NCI-H69 (cell line): ENCODE results near the gene FBXO11.

Experiments
- DNase-seq: peaks from one replicate; lab custom pipeline; 2025; lab: John Stamatoyannopoulos, UW

FBXO11 gene

DNA sequence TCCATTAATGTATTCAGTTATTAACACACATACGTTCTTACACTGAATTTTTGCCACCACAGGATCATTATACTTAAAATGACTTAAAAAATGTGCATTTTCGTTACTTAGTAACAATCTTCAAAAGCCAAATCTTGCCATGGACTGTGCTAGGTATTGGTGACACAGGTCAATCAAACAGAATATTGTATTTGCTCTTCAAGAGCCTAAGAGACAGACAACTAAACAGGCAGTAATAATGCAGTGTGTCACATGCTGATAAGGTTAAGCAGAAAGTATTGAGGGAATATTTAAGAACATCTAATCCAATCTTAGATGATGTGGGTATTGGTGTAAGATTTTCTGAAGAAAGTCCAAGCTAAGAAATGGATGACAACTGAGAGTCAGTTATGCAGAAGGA, 56.9 kb downstream of the FBXO11 start:
- no peak for DNase-seq

DNA sequence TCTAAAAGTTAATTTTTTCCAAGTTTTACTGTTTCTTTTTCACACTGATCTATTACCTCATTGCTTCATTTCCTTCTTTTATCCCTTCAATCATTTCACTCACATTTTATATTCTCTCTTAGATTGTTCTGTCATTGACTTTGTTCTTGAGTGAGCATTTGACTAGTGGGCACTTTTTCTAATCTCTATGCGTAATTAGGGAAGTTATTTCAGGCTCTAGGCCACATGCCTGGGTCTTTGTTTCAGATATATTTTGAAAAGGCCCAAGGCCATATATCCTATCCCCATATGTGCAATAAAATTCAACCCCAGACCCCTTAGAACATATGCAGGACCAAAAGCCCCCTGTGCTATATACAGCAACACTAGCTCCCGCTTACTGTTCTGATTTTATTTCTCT, 62.1 kb downstream of the FBXO11 start:
- DNase-seq = no peak

DNA sequence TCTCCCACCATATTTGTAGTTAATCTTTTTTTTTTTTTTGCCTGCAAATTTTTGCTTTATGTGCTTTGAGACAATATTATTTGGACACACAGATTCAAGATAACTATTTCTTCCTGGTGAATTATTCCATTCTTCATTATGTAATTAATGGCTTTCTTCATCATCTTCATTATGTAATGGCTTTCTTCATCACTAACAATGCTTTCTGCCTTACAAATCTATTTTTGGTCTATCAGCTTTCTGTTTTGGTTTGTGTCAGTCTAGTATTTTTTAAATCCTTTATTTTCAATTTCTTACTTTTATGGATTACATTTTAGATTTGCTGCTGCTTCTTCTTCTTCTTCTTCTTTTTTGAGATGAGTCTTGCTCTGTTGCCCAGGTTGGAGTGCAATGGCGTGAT, 62.9 kb downstream of the FBXO11 start:
- DNase-seq = no peak

DNA sequence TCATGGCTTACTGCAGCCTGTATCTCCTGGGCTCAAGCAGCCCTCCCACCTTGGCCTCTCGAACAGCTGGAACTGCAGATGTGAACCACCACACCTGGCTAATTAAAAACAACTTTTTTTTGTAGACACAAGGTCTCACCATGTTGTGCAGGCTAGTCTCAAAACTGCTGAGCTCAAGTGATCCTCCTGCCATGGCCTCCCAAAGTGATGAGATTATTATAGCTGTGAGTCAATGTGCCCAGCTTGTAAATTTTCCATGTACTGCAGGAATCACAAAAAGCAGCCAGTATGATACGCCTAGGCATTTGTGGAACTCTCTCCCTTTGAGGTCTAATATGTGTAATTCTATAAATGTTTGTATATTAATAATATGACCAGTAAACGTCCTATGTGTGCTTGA, 63.5 kb downstream of the FBXO11 start:
- DNase-seq = no peak

DNA sequence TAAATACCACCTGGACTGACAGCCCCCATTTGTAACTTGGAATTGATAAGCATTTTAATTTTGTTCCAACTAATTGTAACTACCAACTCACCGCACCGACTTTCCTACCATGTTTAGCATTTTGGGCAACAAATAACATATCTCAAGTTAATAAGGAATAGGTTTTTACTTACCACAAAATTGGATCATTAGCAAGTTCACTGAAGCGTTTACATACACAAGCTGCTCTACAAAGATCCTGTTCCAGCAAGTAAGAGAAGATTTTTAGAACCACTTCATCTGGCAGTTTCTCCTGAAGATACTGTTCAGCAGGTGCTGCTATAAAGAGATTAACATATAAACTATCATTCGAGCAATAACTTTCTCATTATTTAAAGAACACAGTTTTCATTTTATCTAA, 67.6 kb downstream of the FBXO11 start:
- DNase-seq = no peak

DNA sequence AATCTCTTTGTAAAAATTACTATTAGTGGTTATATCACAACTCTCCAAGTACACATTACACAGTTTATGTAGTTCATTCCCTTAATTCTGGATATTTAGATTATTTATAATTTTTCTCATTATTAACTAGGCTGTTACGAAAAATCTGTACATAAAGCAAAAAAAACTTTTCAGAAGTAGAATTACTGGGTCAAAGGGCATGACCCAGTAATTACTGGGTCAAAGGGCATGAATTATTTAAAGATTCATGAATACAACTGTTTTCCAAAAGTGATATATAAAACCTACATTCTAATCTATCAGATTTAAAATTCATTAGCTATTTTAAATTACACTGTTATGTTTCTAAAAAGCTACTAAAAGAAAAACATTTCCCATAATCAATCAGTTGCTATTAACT, 68.0 kb downstream of the FBXO11 start:
- no peak for DNase-seq

DNA sequence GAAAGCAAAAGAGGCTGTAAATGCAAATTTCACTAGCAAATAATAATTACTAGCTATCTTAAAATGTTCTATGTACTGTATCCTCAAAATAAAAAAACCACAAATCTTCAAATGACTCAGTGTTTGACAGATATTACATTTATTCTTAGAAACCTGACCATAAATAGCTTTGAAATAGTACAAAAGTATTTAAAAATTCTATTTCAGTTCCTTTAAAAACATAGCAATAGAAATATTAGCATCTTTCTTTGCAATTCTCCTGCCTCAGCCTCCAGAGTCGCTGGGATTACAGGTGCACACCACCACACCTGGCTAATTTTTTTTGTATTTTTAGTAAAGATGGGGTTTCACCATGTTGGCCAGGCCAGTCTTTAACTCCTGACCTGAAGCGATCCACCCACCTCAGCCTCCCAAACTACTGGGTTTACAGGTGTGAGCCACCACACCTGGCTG, 72.8 kb downstream of the FBXO11 start:
- DNase-seq = no peak

DNA sequence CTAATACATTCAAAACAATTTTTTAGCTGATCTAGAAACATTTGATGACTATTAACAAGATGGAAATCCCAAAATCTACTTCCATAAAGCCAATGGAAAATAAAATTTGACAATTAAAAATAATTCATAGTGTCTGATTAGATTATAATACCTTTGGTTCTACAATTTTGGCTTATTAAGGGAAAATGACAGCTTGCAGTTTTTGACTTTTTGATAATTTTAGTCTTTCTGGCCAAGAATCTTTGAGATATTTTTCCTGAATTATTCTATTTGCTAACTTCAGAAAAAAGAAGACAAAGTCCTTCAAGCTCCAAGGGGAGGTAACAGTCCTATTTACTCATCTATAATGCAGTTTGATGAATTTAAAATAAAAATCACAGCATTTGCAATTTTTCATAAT, 83.8 kb downstream of the FBXO11 start:
- no peak for DNase-seq

DNA sequence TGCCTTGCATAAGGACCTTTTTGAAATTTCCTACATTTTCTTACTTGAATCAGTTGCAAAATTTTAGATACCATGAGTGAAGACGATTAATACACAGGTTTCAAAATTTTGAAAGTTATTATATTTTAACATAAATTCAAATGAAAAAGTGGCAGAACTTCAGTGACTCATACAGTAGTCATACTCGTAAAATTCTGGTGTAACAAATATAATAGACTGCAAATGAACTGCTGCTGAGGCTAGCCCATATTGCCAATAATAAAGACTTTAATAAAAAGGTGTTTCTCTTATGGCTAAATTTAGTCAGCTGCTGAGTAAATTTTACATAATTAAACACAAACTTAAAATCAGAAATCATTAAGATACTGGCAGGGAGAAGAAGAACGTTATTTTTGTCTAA, 86.5 kb downstream of the FBXO11 start:
- no peak for DNase-seq

DNA sequence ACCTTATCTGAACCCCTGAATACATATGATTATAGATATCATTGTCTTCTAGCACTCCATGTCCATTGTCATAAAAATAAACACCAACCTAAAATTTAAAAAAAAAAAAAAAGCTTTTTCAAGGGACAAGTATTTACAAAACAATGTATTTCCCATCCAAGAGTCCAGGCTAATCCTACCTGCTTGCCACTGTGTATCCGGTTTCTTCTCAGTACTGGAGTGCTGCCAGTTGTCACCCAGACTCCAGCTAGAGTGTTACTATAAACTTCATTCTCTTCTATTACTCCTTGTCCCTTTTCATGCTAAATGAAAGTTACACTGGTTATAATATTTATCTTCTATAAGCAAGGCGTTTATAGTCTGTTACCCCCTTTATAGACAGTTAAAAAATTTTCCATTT, 87.5 kb downstream of the FBXO11 start:
- DNase-seq = no peak

DNA sequence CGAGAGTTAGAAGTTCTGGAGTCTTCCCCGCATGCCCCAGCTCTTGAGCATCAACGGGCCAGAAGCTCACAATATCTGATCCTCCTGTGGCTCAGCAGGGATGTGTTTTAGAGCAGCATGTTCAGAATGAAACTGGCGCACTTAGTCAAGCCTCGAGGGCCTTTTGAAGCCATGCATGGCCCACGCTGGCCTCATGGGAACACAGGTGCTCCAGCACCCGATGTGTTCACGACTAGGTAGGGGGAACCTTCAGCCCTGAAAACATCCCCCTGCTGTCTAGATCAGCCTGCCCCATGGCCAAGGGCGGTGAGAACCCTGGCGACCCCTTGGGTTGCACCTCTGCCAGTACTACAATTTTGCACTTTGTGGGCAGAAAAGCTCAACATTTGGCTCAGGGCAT, 90.5 kb downstream of the FBXO11 start:
- DNase-seq = no peak

DNA sequence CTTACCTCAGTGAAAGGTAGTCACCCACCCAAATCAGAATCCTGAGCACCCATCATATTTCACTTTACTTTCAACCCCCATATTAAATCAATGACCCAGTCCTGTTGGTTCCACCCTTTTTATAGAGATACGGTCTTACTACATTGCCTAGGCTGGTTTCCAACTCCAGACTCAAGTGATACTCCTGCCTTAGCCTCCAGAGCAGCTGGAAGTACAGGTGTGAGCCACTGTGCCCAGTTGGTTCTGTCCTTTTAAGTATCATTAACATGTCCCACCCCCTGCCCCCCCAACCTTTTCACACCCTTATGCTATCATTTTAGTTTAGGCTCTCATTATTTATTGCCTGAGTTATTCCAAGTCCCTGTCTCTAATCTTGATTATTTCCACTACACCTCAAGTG, 94.6 kb downstream of the FBXO11 start:
- DNase-seq = no peak

DNA sequence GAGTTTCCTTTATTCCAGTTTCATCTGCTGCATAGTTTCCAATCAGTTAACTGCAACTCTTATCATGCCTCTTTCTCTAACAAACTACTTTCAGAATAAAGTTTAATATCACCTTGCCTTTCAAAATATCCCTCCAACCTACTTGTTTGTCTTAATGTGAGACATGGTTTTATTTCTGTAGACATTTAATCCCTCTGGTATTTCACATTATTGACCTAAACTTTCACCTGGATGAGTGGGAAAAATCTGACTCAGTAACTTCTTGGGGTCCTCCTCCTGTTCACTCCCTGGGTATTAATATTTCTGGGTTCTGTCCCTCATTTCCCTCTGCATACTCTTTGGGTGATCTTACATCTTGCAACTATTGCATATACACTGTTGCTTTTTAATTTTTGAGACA, 95.4 kb downstream of the FBXO11 start:
- DNase-seq = no peak

DNA sequence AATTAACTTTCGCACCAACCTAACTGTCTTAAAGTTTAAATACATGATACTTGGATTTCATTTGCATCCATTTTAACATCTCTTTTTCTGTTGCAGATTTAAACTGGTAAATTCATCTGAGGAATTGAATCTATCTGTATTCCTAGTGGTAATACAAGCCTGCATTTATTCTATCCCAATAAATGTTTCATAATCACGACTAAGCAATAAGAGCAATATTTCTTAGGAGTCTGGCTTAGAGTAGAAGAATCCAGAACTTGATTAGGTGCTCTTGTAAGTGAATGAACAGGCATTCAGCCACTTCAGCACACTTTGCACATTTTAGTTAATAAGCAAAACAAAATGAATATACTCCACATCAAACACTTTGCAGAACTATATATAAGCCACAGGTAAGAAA, 96.4 kb downstream of the FBXO11 start:
- no peak for DNase-seq

DNA sequence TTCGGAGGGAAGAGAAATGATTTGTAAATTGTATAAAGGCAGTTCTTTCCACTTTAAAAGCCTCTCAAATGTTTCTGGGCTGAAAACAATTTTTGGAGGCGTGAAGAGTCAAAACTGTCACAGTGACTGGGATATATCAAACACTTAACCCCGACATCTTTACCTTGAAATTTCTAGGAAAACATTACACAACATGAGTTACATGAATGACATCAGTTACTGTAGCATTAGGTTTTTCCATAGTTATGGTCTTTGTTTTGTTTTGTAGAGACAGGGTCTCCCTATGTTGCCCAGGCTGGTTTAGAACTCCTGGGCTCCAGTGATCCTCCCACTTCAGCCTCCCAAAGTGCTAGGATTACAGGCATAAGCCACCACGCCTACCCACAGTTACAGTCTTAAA, 97.7 kb downstream of the FBXO11 start:
- no peak for DNase-seq

DNA sequence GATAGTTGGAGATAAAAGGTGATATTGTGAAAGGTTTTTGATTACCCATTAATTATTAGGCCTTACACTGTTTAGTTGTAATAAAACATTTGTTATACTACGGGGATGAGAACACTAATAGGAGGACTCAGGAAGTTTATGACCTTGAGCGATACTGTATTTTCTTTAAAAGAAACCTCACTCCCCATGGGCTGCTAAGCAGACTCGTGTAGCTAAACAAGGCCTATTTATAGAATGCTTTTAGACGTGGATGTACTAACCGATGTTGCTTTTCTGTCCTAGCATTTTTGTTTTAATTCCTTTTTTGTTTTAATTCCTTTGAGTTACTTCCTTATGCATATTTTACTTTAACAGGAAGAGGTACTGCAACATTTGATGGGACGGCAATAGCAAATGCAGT, 100.4 kb downstream of the FBXO11 start:
- no peak for DNase-seq

DNA sequence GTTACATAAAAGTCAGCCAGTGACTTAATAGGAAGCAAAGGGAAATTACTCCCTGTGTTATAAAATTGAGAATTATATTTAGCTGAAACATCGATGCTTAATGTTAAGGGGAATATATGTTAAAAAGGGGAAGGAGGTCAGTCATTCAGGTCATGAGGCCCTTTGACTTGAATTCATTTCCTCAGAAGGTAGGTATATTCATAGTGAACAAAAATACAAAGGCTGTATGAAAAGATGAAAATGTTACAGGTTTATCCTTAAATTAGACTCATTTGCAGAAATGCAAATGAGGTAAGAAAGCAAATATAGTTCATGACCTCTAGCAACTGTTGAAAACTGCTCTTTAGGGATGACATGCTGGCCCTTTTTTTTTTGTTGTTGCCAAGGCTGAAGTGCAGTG, 102.5 kb downstream of the FBXO11 start:
- DNase-seq = no peak

DNA sequence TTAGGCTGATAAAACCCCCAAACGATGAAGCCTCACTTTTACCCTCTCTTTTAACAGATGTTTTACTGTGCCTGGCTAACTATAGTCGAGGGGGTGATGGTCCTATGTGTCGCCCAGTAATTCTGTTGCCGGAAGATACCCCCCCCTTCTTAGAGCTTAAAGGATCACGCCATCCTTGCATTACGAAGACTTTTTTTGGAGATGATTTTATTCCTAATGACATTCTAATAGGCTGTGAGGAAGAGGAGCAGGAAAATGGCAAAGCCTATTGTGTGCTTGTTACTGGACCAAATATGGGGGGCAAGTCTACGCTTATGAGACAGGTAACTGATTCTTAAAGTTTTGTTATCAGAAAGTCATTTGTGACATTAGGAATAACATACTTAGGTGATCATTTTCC, 102.9 kb downstream of the FBXO11 start:
- no peak for DNase-seq

DNA sequence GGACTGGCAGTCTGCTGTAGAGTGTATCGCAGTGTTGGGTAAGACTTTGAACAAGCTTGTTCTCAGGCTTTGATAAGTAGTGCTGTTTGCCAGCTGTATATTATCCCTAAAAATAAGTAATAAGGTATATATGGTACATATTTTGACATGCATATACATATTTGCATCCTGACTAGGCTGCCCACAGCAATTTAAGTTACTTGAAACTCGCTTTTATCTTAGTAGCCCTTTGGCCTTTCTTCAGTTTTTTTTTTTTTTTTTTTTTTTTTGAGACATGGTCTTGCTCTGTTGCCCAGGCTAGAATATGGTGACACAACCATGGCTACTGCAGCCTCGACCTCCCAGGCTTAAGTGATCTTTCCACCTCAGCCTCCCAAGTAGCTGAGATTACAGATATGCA, 105.2 kb downstream of the FBXO11 start:
- no peak for DNase-seq

DNA sequence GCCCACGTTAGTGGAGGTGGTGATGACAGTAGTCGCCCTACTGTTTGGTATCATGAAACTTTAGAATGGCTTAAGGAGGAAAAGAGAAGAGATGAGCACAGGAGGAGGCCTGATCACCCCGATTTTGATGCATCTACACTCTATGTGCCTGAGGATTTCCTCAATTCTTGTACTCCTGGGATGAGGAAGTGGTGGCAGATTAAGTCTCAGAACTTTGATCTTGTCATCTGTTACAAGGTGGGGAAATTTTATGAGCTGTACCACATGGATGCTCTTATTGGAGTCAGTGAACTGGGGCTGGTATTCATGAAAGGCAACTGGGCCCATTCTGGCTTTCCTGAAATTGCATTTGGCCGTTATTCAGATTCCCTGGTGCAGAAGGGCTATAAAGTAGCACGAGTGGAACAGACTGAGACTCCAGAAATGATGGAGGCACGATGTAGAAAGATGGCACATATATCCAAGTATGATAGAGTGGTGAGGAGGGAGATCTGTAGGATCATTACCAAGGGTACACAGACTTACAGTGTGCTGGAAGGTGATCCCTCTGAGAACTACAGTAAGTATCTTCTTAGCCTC, 107.2 kb downstream of the FBXO11 start:
- no peak for DNase-seq

DNA sequence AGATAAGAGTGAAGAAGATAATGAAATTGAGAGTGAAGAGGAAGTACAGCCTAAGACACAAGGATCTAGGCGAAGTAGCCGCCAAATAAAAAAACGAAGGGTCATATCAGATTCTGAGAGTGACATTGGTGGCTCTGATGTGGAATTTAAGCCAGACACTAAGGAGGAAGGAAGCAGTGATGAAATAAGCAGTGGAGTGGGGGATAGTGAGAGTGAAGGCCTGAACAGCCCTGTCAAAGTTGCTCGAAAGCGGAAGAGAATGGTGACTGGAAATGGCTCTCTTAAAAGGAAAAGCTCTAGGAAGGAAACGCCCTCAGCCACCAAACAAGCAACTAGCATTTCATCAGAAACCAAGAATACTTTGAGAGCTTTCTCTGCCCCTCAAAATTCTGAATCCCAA, 107.7 kb downstream of the FBXO11 start:
- no peak for DNase-seq

DNA sequence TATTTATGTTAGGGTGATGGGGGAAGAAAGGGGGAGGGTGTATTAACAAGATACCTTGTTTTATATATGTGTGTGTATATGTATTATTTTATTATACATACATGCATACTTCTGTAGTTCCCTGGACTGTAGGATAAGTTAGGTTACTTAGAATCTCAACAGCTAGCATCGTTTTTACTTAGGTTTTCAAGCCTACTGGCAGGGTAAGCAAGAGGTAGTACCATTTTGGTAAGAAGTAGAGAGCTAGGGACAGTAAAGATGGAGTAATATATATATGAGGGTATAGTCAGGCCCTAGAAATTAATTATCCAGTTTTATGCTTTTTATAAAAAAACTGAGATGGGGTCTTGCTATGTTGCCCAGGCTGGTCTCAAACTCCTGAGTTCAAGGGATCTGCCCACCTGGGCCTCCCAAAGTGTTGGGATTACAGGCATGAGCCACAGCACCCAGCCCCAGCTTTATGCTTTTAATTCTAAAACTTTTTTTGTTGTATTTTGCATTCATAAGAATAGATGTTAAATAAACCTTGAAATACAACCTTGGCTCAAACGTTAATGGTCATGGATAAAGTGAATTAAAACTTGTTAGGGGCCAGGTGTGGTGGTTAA, 110.1 kb downstream of the FBXO11 start:
- DNase-seq = no peak

DNA sequence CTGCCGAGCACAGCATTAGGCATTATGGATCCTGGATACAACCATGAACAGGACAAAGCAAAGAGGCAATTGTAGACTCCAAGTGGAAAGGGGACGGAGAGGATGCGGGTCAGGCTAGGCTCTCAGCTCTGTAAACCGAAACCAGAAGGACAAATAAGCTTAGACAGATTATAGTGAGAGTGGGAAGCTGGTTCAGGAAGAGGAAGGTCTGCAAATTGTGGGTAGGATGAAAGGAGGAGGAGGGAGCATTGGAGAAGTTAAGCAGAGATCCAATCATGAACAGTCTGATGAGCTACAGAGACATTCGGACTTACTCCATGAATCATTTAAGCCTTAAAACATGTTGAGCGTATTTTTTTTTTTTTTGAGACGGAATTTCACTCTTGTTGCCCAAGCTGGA, 120.3 kb downstream of the FBXO11 start:
- no peak for DNase-seq

DNA sequence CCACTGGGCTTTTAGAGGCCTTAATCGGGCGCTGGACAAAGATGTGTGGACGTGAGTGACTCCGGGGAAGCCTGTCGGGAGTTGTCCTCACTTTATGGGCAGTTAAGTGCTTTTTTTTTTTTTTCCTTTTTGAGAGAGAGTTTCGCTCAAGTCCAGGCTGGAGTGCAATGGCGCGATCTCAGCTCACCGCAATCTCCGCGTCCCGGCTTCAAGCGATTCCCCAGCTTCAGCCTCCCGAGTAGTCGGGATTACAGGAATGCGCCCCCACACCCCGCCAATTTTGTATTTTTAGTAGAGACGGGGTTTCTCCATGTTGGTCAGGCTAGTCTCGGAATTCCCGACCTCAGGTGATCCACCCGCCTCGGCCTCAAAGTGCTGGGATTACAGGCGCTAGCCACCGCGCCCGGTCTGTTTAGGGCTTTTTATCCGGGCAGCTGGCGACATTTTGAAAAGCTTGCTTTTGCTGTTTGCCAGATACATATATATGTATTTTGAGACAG, 121.9 kb downstream of the FBXO11 start:
- no peak for DNase-seq
